GM18520 (cell line): Measurements from ENCODE around the gene MTMR3.

ENCODE experiments used
- ATAC-seq: cut with Tn5 transposase; IDR thresholded peaks from one replicate; pipeline ENCODE4 v1.9.1; 2021; ENCODE audit not compliant: unreplicated experiment

The MTMR3 gene

GRCh38 chr22:29914165-29914564 lies 31.2 kb downstream of the MTMR3 start:
- ATAC-seq, result no peak

DNA sequence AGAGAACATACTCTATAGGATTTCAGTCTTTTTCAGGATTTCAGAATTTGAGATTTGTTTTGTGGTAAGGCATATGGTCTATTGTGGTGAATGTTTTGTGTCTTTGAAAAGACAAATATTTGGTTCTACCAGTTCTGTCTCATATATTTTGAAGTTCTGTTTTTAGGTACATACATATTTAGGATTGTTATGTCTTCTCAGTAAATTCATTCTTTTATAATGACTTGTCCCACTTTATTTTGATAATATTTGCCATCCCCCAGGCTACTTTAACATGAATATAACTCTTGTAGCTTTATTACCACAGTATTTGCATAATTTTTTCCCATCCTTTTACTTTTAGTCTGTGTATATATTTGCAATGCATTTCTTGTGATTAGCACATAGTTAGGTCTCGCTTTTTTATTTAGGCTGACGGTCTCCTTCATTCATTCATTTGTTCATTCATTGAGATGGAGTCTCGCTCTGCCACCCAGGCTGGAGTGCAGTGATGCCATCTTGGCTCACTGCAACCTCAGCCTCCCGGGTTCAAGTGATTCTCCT lies 32.1 kb downstream of the MTMR3 start:
- ATAC-seq, result no peak

GRCh38 chr22:29916007-29916544 lies 33.1 kb downstream of the MTMR3 start:
- ATAC-seq, result no peak

DNA sequence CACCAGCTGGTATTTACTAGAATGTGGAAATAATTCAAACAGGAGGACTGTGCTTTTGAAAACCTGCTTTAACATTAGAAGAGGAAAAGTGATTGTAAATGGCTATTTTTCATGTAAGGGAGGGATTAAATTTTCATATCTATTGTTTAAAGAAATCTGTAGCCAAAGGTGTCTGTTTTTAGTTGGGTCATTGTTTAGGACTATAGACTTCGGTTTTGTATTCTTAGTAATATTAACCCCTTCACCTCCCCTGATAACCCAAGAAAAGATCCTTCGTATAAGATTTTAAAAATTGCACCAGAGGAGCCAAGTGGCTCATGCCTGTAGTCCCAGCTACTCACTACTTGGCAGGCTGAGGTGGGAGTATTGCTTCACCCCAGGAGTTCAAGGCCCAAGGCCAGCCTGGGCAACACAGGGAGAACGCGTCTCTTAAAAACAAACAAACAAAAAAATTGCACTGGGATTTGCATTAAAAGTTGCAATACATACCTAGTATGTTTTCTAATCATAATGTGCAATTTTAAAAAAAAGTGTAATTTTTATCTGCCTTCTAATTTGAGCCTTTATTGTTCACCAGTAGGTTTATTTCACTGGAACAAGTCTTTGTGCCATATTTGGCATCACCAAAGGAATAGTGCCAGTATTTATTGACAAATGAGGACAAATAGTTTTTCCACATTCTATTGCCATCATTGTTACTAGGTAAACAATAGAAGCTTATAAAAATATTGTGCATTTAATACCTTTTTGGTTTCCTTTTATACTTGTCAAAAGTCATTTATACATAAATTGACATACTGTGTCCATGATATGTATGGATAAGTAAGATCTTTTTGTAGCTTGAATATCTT lies 34.3 kb downstream of the MTMR3 start:
- ATAC-seq, result no peak

DNA sequence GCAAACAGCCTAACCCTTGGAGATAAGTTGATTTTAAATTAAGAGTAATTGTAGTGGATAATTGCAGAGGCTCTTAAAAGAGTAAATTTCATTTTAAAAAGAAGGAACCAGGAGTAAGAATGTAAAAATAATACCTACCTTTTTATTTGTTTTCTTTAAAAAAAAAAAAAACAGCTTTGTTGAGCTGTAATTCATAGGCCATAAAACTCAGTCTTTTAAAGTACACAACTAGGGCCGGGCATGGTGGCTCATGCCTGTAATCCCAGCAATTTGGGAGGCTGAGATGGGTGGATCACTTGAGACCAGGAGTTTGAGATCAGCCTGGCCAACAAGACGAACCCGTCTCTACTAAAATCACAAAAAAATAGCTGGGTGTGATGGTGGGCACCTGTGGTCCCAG lies 42.4 kb downstream of the MTMR3 start:
- ATAC-seq, result no peak

GRCh38 chr22:29926057-29926456 lies 43.1 kb downstream of the MTMR3 start:
- no peak for ATAC-seq

DNA sequence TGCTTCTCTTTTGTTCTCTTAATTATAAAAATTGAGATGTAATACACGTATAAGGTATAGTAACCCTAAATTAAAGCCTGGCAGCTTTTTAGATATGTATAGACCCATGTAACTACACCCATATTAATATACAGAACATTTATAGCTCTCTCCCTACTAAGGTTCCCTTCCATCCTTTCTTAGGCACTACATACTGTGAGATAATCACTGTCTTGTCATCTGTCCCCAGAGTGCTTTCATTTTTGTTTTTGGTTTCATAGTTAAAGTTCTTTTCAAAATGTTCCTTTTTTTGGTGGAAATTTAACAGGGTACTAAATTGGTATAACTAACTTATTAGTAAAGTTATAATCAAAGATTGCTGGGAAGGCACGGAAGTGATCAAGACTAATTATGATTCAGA lies 49.2 kb downstream of the MTMR3 start:
- no peak for ATAC-seq

DNA sequence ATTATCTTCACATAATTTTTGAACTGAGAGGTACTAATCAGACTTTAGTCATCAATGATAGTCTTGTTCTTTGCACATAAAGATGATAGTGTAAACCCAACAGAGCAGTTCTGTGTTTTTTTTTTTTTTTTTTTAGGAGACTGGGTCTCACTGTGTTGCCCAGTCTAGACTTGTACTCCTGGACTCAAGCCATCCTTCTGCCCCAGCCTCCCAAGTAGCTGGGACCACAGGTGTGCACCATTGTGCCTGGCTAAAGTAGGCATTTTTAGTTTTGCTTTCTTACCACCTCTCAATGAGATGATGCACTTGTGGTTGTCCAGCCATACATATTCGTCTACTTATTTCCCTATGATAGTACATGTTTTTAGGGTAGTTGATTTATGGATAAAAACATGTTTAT lies 50.6 kb downstream of the MTMR3 start:
- no peak for ATAC-seq

DNA sequence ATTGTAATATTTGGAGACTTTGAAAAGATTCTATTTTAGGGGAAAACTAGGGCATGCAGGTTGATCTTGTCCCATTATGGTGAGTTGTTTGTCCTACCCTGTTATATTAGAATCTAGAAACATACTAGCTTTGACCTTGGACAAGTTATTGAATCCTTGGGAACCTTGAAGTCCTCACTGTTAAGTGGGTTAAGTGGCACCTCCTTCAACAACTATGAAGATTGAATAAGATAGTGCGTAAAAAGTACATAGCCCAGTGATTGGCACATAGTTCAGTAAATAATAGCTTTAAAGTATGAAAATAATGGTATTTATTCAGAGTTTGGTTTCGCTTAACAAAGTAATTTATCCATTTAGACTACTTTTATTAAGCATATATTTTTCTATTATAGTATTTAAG lies 51.6 kb downstream of the MTMR3 start:
- no peak for ATAC-seq

GRCh38 chr22:29936186-29936585 lies 53.2 kb downstream of the MTMR3 start:
- no peak for ATAC-seq

DNA sequence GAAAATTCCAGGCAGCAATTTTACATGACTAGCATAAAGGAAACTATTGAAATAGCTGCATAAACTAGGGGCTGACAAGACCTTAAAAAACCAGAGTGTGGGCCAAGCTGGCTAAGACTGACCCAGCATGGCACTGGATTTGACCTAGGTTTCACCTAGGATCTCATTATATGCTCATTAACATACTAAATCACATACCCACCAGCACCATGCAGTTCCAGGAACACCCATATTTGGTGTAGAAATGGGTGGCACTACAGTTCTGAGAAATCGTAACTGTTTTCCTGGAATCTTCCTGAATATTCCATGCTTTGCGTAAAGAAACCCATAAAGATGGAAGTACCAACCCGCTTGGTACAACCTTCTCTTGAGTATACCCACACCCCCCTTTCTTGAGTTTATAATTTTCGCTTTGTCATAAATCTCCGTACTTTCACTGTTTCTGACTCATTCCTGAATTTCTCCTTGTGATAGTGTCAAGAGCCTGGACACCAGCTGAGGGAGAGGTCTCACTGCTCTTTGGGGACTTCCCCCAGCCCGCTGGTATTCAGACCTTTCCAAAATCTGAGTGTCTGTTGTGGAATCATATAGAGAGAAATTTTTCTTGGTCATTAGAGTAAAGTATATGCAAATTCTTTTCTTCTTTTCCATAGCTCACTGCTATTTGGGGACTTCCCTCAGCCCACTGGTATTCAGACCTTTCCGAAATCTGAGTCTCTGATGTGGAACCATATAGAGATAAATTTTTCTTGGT lies 55.1 kb downstream of the MTMR3 start:
- peak; percentile 65 for ATAC-seq

DNA sequence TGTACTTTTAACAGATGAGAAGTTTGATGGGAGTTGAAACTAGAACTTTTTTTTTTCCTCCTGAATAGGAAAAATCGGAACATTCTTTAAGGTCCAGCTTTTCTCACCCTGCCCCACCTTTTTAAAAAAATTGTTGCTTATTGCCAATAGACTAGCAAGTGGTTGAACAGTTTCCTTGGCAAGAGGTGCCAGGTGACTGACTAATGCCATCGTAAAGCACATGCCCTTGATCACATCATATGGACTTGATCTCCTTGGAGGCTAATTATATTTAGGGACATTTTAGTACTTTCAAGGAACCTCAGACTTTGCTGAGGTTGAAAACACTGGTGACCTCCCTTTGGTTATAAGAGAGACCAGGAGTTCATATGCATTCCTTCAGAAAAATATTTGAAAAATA lies 57.6 kb downstream of the MTMR3 start:
- no peak for ATAC-seq

DNA sequence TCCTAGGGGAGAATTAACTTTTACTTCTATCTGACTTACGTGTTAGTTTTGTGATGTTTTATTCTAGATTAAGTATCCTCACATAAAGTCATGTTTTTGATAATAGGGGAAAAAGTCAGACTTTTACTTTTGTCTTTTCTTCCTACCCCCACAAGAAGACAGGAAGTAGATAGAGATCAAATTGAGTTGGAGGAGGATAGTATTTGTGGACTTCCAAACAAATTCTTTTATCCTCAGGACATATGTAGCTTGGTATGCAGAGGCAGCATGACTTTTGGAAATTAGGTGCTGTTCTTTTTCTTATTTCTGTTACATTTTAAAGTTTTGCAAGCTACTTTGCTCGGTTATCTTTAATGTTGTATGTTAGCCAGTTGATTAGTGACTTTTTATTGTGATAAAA lies 61.4 kb downstream of the MTMR3 start:
- no peak for ATAC-seq

- ATAC-seq, result no peak
These were observed 62.5 kb downstream of the MTMR3 start for GRCh38 chr22:29945435-29945834.

DNA sequence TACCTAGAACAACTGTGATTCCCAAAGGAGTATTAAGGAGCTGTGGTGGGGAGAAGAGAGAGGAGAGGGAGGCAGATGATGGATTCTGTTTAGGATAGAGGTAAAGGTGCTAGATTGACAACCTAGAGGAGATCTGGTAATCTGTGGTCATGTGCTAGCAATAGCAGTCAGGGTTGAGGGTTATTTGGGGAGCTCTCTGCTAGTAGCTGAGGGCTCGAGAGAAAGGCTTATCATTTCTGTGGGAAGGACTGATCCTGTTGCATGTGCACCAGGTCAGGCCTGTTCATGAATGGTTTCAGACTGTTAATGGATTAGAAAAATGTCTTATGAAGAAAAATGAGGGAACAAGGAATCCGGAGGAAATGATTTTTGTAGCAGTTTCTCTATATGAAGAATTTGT lies 63.2 kb downstream of the MTMR3 start:
- no peak for ATAC-seq

DNA sequence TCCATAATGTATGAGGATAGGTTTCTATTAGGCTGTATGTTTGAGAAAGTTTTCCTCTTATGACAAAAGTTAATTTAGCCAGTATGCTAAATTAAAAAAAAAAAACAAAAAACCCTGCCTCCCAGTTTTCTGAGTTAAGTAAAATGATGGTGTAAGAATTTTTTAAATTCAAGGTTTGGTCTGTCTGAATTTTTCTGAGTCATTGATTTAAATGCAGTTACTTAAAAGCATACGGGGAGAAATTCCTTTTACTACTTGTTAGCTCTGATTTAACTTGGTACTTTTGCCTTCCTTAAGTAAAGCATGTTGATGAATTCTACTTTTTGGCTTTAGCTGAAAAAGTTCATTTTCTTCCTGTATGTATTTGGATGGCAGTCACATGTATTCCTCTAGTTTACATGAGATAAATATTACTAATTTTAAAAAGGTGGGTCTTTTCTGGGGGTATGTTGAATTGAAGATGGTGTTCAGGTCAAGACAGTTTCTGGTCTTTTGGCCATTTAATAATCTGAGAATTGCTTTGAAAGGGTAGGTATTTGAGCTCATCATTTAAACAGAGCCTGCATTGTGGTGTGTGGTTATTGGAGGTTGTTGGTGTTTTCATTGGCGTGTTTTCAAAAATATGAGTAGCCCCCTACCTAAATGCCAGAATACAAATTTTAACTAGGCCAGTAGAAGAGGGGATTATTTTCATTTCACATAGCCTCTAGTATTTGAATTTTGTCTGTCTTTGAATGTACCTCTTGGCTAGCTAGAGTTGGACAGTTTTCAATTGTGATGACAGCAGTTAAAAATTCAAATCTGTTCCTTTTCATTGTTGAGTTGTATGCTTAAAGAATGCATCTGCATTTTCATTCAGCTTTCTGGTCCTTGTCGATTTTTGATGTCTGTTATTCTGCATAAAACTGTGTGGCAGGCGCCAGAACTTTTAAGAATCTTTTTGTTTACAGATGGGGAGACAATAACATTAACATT lies 64.7 kb downstream of the MTMR3 start:
- ATAC-seq, result no peak

DNA sequence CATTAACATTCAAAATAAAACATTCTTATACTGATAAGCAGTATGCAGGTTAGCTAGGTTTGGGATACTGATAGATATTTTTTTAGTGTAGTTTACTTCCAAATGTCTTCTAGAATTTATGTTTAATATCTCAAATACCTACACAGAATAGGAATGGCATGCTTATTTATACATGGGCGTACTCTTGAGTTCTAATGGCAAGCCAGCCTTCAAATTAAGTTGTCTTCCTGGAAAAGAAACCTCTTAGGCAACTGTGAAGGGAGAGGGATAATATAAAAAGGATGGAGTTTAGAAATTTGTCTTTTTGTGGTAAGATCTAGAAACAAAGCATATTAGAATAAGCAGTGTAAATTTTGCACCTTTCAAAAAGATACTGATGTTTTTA lies 65.4 kb downstream of the MTMR3 start:
- ATAC-seq, result no peak

DNA sequence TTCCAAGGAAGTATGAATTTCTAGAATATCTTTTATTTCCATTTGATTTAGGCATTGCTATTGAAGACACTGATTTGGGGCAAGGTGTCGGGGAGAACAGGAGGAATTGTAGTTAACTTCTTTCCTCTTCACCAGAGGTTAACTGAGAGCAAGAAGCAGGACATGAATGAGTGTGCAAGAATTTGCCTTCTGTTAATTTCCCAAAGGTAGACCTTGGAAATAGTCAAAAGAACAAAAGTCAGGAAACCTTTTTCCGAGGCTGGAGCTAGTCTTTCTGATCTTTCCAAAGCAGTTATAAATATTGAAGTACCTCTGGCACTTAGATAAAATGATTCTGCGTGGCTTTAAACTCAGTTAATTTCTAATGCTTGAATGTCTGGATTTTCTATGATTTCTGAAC lies 66.9 kb downstream of the MTMR3 start:
- ATAC-seq, result no peak

- no peak for ATAC-seq
These were observed 68.9 kb downstream of the MTMR3 start for GRCh38 chr22:29951791-29952413.

DNA sequence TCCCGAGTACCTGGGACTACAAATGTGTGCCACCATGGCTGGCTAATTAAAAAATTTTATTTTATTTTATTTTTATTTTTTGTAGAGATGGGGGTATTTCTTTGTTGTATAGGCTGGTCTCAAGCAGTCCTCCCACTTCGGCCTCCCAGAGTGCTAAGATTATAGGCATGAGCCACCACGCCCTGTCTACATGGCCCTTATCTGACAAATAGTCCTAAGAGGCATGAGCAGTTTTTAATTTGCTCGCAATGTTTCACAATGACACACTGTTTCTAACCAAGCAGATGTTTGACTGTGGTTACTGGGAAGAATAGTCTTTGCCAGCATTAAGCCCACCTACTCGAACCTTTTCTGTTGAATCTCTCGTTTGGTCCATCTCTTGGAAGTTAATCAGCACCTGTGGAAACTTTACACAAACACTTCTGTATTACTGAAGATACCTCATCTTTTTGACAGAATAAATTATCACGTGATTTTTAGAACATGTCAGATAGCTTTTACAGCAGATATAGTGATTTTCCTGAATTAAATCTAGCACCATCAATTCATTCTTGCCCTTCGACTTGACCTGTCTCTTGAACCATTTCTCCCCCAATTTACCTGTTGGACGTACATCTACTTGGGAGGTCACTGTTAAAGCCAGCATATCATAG lies 71.4 kb downstream of the MTMR3 start:
- no peak for ATAC-seq
